Measurements from ENCODE around the gene USP22. TPM values are rescaled to one million over a fixed set of nuclear protein-coding genes. Genes with fewer than 3 reads are reported as not detected.
"Not testable (repeated sequence)": the region's sequence is repeated elsewhere in the genome, so short reads cannot be mapped to it uniquely, and the experiment has no call there.

USP22 gene
- total RNA-seq, 1 donor from 2014 or later = 342 TPM

DNA sequence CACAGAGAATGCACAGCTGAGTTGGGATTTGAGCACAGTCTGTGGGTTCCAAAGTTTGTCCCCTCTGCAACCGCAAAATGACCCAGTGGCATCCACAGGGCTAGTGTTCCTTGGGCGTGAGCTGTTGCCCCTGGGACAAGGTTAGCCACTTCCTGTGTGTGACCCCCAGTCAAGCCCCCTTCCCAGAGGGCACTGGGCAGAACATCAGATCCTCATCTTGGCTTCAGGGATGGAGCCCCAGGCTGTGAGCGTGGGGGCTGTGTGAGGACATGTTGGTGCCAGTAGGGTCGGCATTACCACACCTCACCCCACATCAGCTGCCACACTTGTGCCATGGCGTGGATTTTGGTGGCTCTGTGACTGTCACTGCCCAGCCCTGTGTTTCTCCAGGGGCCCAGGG is 55.3 kb downstream of the USP22 start:
- no peak for DNase-seq

DNA sequence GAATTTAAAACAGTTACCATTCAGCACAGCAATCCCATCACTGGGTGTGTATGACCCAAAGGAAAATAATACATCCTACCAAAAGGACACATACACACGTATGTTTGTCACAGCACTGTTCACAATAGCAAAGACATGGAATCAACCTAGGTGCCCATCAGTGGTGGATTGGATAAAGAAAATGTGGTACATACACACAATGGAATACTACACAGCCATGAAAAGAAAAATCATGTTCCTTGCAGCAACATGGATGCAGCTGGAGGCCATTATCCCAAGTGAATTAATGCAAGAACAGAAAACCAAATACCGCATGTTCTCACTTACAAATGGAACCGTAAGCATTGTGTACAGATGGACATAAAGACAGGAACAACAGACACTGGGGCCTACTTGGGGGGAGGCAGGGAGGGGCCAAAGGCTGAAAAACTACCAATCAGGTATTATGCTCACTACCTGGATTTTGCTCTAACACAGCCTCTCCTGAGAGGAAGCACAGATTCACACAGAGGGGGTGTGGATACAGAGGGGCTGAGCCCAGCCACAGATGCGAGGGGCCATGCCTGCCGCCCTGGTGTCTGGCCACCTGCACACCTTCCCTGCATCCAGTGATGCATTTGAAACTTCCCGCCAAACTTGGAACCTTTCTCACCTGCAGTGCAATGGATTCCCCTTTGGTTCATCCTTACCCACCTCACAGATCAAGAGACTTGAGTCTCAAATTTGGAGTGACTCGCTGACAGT is 55.9 kb downstream of the USP22 start:
- no peak for DNase-seq

DNA sequence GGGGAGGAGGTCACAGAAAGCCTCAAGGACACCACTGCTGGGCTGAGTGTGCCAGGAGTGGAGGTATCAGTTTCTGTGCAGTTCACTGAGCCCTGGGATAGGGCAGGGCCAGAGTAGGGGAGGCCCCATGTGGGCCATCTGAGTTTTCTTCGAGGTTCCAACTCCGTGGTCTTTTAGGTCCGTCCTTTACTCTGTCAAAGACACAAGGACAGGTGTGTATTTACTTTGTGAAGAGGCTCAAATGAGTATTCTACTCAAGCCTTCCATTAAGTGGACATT is 59.5 kb downstream of the USP22 start:
- DNase-seq = no peak

- DNase-seq = no peak
These were observed 60.0 kb downstream of the USP22 start for GRCh38 chr17:20982589-20983358.

- no peak for DNase-seq
These were observed 61.5 kb downstream of the USP22 start for GRCh38 chr17:20981046-20981920.

DNA sequence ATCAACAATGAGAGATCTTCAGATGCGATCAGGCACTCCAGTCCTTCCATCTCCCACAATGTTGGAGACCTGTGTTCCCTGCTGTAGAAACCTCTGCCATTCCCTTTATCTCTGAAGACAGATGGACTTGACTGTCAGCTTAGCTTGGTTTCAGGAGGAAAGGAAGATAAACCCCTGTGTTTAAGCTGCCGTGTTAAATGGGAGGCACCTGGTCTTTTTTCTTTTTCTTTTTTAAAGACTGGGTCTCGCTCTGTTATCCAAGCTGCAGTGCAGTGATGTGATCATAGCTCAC is 63.1 kb downstream of the USP22 start:
- no peak for DNase-seq

- DNase-seq = not testable (repeated sequence)
These were observed 63.6 kb downstream of the USP22 start for GRCh38 chr17:20979007-20979791.

DNA sequence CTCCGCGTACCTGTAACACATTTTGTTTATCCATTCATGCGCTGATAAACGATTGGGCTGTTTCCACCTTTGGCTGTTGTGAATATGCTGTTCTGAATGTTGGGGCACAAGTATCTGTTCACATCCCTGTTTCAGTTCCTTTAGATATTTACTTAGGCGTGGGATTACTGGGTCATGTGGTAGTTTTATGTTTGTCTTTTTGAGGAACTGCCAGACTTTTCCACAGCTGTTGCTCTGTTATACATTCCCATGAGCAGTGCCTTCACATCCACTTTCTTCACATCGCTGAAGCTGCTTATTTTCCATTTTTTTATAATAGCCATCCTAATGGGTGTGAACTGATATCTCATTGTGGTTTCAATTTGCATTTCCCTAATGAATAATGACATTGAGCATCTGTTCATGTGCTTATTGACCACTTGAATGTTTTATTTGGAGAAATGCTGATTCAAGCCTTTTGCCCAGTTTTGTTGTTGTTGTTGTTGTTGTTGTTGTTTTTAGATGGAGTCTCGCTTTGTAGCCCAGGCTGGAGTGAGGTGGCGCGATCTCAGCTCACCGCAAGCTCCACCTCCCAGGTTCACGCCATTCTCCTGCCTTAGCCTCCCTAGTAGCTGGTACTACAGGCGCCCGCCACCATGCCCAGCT is 65.1 kb downstream of the USP22 start:
- DNase-seq = not testable (repeated sequence)

GRCh38 chr17:20975566-20975965 is 67.2 kb downstream of the USP22 start:
- DNase-seq = no peak

GRCh38 chr17:20970329-20970728 is 72.5 kb downstream of the USP22 start:
- no peak for DNase-seq

DNA sequence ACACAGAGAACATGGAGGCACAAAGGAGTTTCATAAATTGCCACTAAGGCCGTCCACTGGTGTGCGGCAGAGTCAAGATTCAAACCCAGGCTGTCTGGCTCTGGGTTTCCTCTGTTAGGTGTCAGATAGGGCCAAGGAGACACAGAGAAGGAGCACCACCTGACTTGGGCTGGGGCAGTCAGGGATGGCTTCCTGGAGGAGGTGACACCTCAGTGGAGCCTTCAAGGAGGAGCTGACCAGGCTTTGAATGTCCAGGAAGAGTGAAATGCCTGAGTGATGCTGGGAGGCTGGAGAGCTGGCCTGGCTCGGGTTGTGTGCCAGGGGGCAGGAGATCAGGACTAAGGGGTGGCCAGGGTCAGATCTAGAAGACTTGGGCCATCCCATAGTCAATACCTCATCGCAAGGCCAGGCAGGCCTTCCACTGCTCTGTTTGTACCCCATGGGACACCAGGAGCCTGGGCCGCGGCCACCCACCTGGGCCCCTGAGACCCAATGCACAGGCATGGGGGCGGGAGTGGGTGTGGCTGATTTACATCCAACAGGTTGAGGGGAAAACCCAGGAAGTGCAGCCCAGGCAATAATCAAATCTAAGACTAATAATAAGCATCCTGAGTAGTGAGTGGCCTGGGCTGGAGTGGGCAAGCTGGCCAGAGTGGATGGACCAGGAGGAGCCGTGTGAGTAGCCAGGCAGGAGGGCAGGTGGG is 73.7 kb downstream of the USP22 start:
- no peak for DNase-seq

- no peak for DNase-seq
These were observed 75.0 kb downstream of the USP22 start for GRCh38 chr17:20967776-20968175.

DNA sequence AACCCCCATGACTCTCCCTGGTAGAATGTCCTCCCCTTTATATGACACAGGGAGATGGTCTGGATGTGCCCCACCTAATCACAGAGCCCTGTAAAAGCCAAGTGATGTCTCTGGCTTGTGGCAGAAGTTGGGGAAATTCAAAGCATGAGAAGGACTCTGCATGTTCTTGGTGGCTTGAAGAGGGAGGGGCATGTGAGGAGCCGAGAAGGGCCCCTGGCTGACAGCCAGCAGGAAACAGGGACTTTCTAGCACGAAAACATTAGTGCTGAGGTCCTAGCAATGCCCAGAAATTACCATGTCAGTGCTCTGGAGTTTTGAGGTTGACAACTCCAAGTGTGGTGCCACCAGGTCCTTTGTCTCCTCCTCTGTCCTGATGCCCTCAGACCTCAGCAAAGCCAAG is 75.9 kb downstream of the USP22 start:
- no peak for DNase-seq

GRCh38 chr17:20965492-20965891 is 77.3 kb downstream of the USP22 start:
- no peak for DNase-seq

DNA sequence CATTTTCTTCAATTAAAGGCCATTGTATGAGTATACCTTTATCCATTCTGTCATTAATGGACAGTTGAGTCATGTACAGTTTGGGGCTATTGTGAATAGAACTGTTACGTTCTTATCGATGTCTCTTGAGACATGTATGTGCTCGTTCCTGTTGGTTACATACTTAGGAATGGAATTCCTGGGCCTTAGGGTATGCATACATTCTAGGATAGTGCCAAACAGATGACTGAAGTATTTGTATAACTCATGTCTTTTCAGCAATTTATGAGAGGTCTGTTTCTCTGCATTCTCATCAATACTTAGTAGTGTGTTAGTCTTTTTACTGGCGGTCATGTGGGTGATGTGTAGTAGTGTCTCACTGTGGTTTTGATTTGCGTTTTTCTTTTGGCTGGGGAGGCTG is 81.2 kb downstream of the USP22 start:
- no peak for DNase-seq

DNA sequence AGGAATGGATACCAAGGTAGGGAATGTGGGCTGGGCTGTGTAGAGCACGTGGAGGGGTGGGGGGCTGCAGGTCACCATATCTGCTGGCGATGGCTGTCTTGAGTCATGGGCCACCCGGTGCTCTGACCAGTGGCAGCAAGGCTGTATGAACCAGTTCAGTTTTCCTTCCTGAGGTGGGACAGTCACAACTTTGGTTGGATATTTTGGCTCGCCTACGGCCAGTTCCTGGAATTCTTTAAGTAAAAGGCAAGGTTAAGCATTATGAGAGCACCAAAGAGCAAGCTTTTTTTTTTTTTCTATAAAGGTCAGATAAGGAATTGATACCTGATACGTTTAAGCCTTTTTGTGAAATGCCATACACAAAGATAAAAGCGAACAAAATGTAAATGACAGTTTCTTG is 81.9 kb downstream of the USP22 start:
- no peak for DNase-seq

GRCh38 chr17:20955427-20956323 is 87.1 kb downstream of the USP22 start:
- DNase-seq = no peak

DNA sequence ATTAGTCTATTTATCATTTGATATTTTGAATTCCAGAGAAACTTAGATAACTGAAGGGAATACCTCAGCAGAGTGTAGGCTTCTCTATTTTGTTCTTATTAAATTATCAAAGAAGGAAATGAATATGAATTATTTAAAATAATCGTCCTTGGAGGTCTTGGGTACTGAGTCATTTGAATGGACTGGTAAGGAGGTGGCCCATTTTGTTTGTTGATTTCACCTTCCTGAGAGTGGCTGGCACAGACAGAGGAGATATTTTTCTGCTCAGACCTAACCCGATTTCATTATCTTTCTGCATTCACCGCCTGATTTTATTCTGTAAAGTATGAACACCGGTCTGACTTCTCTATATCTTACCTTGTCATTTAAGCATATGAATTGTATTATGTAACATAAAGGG is 88.0 kb downstream of the USP22 start:
- no peak for DNase-seq

- no peak for DNase-seq
These were observed 90.6 kb downstream of the USP22 start for GRCh38 chr17:20952183-20952582.

Measured in occipital lobe (tissue), 2 donors.